T-helper 1 cell treated with Interleukin-12 subunit alpha and Interleukin-12 subunit beta and Interleukin-4 antibody, amounts not matched to agents 30 μg/mL and 1 μg/mL, for 36 hours (primary cell): ENCODE data around the gene GOLGA3.
"Not testable (repeated sequence)": the region's sequence is repeated elsewhere in the genome, so short reads cannot be mapped to it uniquely, and the experiment has no call there.

Experiments used
- H3K27ac Mint-ChIP-seq: one replicate; pipeline ENCODE4 v1.8.0; 2021; ENCODE audit warnings: mild to moderate bottlenecking, mixed read lengths
- H3K27me3 Mint-ChIP-seq: one replicate; pipeline ENCODE4 v1.8.0; 2021; ENCODE audit warnings: low read depth, mixed read lengths
- H3K36me3 Mint-ChIP-seq: one replicate; pipeline ENCODE4 v1.8.0; 2021; ENCODE audit warnings: low read depth, mixed read lengths
- H3K4me1 Mint-ChIP-seq: one replicate; pipeline ENCODE4 v1.8.0; 2021; ENCODE audit warnings: low read depth, mixed read lengths
- H3K4me3 Mint-ChIP-seq: one replicate; pipeline ENCODE4 v1.8.0; 2021; ENCODE audit warnings: mild to moderate bottlenecking, moderate library complexity, mixed read lengths
- H3K9me3 Mint-ChIP-seq: one replicate; pipeline ENCODE4 v1.8.0; 2021; ENCODE audit warnings: mixed read lengths

The GOLGA3 gene

DNA sequence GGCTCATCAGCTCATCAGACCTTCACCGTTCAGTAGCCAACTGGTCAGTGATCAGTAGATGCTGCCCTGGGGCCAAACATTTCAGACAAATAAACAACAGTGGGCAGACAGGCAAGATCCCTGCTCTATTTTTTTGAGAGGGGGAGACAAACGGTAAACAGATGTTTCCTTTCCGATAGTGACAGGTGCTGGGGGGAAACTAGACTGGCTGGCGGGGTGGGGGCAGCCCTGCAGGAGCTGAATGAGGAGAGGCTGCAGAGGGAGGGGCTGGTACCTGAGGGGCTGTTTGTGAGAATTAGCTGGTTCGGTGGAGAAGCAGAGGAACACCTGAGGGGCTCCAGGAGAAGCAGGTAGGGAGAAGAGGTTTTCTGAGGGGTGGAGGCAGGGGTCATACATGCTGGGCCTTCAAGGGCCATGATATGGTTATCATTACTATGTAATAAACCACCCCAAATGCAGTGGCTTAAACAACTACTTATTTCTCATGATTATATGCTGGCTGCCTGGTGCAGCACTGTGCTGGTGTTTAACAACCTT, 8.2 kb upstream of the GOLGA3 start:
- Mint-ChIP-seq H3K4me1 (peaks cover 33% of the 10 kb centered on the region), H3K27me3 (no peaks in the 10 kb centered on the region), H3K36me3 (peaks cover 40% of the 10 kb centered on the region), H3K27ac (peak overlapping the region; percentile 82), H3K4me3 (peak overlapping the region; percentile 64), H3K9me3 (no peaks in the 10 kb centered on the region)

DNA sequence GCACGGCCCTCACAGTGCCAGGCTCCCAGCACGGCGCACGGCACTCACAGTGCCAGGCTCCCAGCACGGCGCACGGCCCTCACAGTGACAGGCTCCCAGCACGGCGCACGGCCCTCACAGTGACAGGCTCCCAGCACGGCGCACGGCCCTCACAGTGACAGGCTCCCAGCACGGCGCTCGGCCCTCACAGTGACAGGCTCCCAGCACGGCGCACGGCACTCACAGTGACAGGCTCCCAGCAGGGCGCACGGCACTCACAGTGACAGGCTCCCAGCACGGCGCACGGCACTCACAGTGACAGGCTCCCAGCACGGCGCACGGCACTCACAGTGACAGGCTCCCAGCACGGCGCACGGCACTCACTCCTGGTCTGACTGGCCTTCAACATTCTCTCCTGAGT, 7.6 kb upstream of the GOLGA3 start:
- peaks cover 37% of the 10 kb centered on the region for H3K36me3 Mint-ChIP-seq
- peak overlapping the region; percentile 64 for H3K4me3 Mint-ChIP-seq
- H3K9me3 Mint-ChIP-seq, H3K27me3 Mint-ChIP-seq: not testable (repeated sequence)
- peak overlapping the region; percentile 82 for H3K27ac Mint-ChIP-seq
- peaks cover 33% of the 10 kb centered on the region for H3K4me1 Mint-ChIP-seq

DNA sequence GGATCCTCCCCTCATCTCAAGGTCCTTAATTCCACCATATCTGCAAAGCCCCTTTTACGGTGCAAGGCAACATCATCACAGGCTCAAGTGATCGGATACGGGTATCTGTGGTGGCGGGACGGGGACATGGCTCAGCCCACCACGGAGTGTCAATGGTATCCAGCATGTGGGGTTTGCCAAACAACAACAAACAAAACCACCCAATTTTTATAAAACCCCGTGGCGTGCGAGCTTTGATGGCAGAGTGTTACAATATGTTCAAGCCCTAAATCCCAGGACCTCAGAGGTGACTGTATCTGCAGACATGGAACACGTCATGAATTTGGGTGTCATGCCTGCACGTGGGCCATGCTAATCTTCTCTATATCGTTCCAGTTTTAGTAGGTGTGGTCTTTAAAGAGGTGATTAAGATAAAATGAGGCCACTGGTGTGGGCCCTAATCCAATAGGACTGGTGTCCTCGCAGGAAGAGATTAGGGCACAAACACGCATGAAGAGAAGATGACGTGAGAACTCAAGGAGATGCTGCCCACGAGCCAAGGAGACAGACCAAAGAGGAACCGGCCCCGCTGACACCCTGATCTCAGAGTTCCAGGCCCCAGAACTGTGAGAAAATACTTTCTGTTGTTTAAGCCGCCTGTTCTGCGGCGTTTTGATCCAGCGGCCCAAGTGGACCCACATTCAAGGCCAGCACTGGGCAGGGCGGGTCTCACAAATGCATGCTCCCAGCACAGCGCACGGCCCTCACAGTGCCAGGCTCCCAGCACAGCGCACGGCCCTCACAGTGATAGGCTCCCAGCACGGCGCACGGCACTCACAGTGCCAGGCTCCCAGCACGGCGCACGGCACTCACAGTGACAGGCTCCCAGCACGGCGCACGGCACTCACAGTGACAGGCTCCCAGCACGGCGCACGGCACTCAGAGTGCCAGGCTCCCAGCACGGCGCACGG, 6.7 kb upstream of the GOLGA3 start:
- Mint-ChIP-seq H3K27ac (peak overlapping the region; percentile 85), H3K27me3 (no peaks in the 10 kb centered on the region), H3K9me3 (no peaks in the 10 kb centered on the region), H3K4me1 (peaks cover 33% of the 10 kb centered on the region), H3K36me3 (peaks cover 35% of the 10 kb centered on the region), H3K4me3 (peak overlapping the region; percentile 63)

GRCh38 chr12:132834181-132834711, 5.6 kb upstream of the GOLGA3 start:
- Mint-ChIP-seq H3K36me3 (peaks cover 28% of the 10 kb centered on the region), H3K4me3 (peak overlapping the region; percentile 63), H3K27me3 (no peaks in the 10 kb centered on the region), H3K9me3 (no peaks in the 10 kb centered on the region), H3K4me1 (peaks cover 37% of the 10 kb centered on the region), H3K27ac (peak overlapping the region; percentile 85)

DNA sequence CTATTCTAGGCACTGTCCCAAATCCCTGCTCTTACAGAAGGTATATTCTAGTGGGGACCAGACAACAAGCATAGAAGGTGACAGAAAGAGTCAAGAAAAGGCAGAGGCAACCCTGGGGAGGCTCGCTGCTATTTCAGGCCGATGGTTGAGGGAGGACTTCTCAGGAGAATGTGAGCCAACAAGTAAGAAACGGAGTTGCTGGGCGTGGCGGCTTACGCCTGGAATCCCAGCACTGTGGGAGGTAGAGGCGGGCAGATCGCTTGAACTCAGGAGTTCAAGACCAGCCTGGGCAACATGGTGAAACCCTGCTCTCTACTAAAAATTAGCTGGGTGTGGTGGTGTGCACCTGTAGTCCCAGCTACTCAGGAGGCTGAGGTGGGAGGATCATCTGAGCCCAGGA, 4.7 kb upstream of the GOLGA3 start:
- Mint-ChIP-seq H3K4me1 (peaks cover 37% of the 10 kb centered on the region), H3K27me3 (no peaks in the 10 kb centered on the region), H3K36me3 (peaks cover 26% of the 10 kb centered on the region), H3K27ac (peak overlapping the region; percentile 85), H3K9me3 (no peaks in the 10 kb centered on the region), H3K4me3 (peak overlapping the region; percentile 63)

GRCh38 chr12:132831771-132832170, 3.1 kb upstream of the GOLGA3 start:
- H3K4me1 Mint-ChIP-seq, result peaks cover 41% of the 10 kb centered on the region
- H3K36me3 Mint-ChIP-seq, result peaks cover 30% of the 10 kb centered on the region
- no peaks in the 10 kb centered on the region for H3K9me3 Mint-ChIP-seq
- no peak overlapping the region for H3K4me3 Mint-ChIP-seq
- H3K27ac Mint-ChIP-seq, result no peak overlapping the region
- H3K27me3 Mint-ChIP-seq, result no peaks in the 10 kb centered on the region

DNA sequence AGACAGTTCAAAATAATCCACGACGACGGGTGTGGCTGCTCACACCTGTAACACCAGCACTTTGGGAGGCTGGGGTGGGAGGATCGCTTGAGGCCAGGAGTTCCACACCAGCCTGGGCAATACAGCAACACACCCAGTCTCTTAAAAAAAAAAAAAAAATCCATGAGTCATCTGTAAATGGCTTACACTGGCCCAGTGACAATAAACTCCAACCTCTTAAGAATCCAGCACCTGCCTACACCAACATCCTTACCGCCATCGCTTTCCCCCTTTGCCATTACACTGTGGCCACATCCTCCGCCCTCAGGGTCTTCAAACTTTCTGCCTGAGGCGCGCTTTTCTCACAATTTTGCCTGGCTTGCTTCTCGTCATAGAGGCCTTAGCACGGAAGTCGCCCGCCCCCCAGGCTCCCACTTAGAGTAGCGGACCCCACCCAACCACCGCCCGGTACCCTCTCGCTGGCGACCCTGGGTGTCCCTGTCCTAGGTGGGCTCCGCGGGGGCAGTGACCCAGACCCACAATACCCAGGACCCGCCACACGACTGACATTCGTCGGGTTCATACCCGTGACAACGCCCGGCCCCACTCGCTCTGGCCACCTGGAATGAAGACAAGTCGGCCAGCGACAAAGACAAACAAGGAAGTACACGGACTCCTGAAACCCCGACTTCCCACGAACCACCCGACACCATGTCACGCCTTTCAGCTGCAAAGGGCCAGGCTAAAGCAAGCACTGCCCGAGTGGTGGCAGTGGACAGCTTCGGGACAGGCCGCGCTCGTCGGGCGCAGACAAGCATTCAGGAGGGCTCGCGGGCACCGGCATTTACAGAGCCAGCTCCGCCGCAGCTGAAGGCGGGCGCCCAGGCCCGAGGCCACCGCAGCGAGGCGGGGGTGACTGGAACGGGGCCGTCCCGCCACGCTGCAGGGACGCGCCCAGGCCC, 636 bp downstream of the GOLGA3 start:
- H3K4me1 Mint-ChIP-seq, result peaks cover 24% of the 10 kb centered on the region
- H3K27ac Mint-ChIP-seq, result peak overlapping the region; percentile 92
- H3K27me3 Mint-ChIP-seq, result no peaks in the 10 kb centered on the region
- H3K36me3 Mint-ChIP-seq, result peaks cover 35% of the 10 kb centered on the region
- H3K9me3 Mint-ChIP-seq, result no peaks in the 10 kb centered on the region
- peak overlapping the region; percentile 89 for H3K4me3 Mint-ChIP-seq

DNA sequence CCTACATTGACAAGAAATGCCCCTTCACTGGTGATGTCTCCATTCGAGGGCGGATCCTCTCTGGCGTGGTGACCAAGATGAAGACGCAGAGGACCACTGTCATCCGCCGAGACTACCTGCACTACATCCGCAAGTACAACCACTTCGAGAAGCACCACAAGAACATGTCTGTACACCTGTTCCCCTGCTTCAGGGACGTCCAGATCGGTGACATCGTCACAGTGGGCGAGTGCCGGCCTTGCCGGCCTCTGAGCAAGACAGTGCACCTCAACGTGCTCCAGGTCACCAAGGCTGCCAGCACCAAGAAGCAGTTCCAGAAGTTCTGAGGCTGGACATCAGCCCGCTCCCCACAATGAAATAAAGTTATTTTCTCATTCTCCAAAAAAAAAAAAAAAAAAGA, 2.8 kb downstream of the GOLGA3 start:
- peak overlapping the region; percentile 28 for H3K4me3 Mint-ChIP-seq
- H3K27me3 Mint-ChIP-seq, result no peaks in the 10 kb centered on the region
- peaks cover 33% of the 10 kb centered on the region for H3K36me3 Mint-ChIP-seq
- peaks cover 22% of the 10 kb centered on the region for H3K4me1 Mint-ChIP-seq
- H3K9me3 Mint-ChIP-seq, result no peaks in the 10 kb centered on the region
- H3K27ac Mint-ChIP-seq, result no peak overlapping the region

DNA sequence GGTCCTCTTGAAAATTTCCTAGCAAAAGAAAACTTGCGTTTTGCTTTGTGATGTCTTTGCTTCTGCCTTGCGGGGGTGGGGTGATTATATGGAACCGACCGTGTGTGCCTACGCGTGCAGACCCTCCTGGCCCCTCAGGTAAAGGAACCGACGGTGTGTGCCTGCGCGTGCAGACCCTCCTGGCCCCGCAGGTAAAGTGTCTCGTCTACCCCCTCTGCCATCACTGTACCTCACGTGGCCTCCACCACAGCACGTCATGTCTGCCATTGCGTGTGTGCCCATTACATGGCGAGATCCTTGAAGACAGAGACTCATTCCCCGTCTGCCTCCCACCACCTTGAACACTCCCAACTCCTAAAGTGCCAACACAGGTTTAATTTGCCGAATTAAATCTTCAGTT, 3.6 kb downstream of the GOLGA3 start:
- H3K4me1 Mint-ChIP-seq, result peaks cover 22% of the 10 kb centered on the region
- no peaks in the 10 kb centered on the region for H3K9me3 Mint-ChIP-seq
- no peak overlapping the region for H3K4me3 Mint-ChIP-seq
- H3K36me3 Mint-ChIP-seq, result peaks cover 37% of the 10 kb centered on the region
- H3K27me3 Mint-ChIP-seq, result no peaks in the 10 kb centered on the region
- H3K27ac Mint-ChIP-seq, result no peak overlapping the region

DNA sequence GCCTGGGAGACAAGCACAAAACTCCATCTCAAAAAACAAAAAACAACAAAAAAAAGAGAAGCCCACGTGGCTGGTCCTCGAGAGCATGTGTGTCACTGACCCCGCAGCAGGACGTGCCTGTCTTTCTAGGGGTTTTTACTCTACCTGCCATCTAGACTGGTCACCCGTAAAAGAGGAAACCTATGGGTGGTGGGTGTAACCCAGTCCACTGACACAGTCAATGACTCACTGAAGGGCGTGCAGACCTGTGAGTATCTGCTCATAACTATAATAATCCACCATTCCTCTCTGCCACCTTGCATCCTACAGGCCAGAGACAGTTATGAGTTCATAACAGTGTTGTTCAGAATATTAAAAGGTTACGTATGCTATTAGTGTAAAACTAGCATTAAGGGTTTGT, 4.6 kb downstream of the GOLGA3 start:
- Mint-ChIP-seq H3K27me3 (no peaks in the 10 kb centered on the region), H3K9me3 (no peaks in the 10 kb centered on the region), H3K27ac (no peak overlapping the region), H3K36me3 (peaks cover 41% of the 10 kb centered on the region), H3K4me3 (no peak overlapping the region), H3K4me1 (peaks cover 18% of the 10 kb centered on the region)

GRCh38 chr12:132818562-132818961, 10.1 kb downstream of the GOLGA3 start:
- Mint-ChIP-seq H3K36me3 (peaks cover 36% of the 10 kb centered on the region), H3K4me3 (no peak overlapping the region), H3K27me3 (no peaks in the 10 kb centered on the region), H3K9me3 (no peaks in the 10 kb centered on the region), H3K4me1 (no peaks in the 10 kb centered on the region), H3K27ac (no peak overlapping the region)

DNA sequence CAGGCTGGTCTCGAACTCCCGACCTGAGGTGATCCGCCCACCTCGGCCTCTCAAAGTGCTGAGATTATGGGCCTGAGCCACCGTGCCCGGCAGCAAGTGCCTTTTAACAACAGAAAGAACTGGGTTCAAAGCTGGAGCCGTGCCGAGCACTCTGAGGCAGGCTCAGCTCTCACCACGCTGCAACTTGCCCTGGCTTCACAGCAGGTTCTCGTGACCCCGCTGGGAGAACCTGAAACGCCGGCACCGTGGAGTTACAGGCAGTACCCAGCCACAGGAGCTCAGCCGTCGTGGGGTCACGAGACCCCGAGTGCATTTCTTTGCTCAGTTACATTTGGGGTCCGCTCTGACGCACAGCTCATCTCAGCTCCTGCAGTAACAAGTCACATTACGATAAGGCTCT, 14.4 kb downstream of the GOLGA3 start:
- no peaks in the 10 kb centered on the region for H3K27me3 Mint-ChIP-seq
- peaks cover 5% of the 10 kb centered on the region for H3K4me1 Mint-ChIP-seq
- no peak overlapping the region for H3K4me3 Mint-ChIP-seq
- H3K27ac Mint-ChIP-seq, result no peak overlapping the region
- H3K36me3 Mint-ChIP-seq, result peaks cover 37% of the 10 kb centered on the region
- H3K9me3 Mint-ChIP-seq, result no peaks in the 10 kb centered on the region

GRCh38 chr12:132813443-132813842, 15.2 kb downstream of the GOLGA3 start:
- Mint-ChIP-seq H3K9me3 (no peaks in the 10 kb centered on the region), H3K36me3 (peaks cover 39% of the 10 kb centered on the region), H3K4me3 (no peak overlapping the region), H3K27me3 (no peaks in the 10 kb centered on the region), H3K27ac (no peak overlapping the region), H3K4me1 (peaks cover 5% of the 10 kb centered on the region)

- Mint-ChIP-seq H3K27me3 (no peaks in the 10 kb centered on the region), H3K4me3 (no peak overlapping the region), H3K4me1 (peaks cover 5% of the 10 kb centered on the region), H3K9me3 (no peaks in the 10 kb centered on the region), H3K27ac (no peak overlapping the region), H3K36me3 (peaks cover 41% of the 10 kb centered on the region)
Observed at GRCh38 chr12:132812631-132813305, 15.9 kb downstream of the GOLGA3 start.
